KMS-11 (cell line): Measurements from ENCODE around the gene SLC4A1.

Experiments
- H2AFZ ChIP-seq: fragments of 200-600 bp; sonication (generic); 2 replicates; pipeline ENCODE4 v1.6.1; 2016; ENCODE audit warnings: antibody characterized with exemption, mixed run types, low read depth
- H3K27ac ChIP-seq: fragments of 200-600 bp; sonication (generic); 2 replicates; pipeline ENCODE4 v1.6.1; 2016; ENCODE audit warnings: mild to moderate bottlenecking, mixed run types
- H3K27me3 ChIP-seq: fragments of 200-600 bp; sonication (generic); 2 replicates; pipeline ENCODE4 v1.6.1; 2017; ENCODE audit warnings: mild to moderate bottlenecking, low read depth, mixed run types, moderate library complexity; ENCODE audit not compliant: insufficient read depth
- H3K36me3 ChIP-seq: fragments of 200-600 bp; sonication (generic); 2 replicates; pipeline ENCODE4 v1.6.1; 2017; ENCODE audit warnings: mild to moderate bottlenecking, mixed run types; ENCODE audit not compliant: insufficient read depth
- H3K4me1 ChIP-seq: fragments of 200-600 bp; sonication (generic); 2 replicates; pipeline ENCODE4 v1.6.1; 2016; ENCODE audit warnings: mild to moderate bottlenecking, low read depth, mixed run types; ENCODE audit not compliant: poor library complexity, severe bottlenecking
- H3K4me2 ChIP-seq: fragments of 200-600 bp; sonication (generic); 2 replicates; pipeline ENCODE4 v1.7.0; 2016; ENCODE audit warnings: mild to moderate bottlenecking, mixed run types
- H3K4me3 ChIP-seq: fragments of 200-600 bp; sonication (generic); IDR thresholded peaks from 2 replicates; pipeline ENCODE4 v1.6.1; 2017; ENCODE audit warnings: low read depth, low read length, mixed read lengths; ENCODE audit not compliant: insufficient read depth
- H3K79me2 ChIP-seq: fragments of 200-600 bp; sonication (generic); 2 replicates; pipeline ENCODE4 v1.6.1; 2016; ENCODE audit warnings: low read depth, mixed run types; ENCODE audit not compliant: insufficient read depth
- H3K9ac ChIP-seq: fragments of 200-600 bp; sonication (generic); 2 replicates; pipeline ENCODE4 v1.6.1; 2016; ENCODE audit warnings: mild to moderate bottlenecking, mixed run types
- H4K20me1 ChIP-seq: fragments of 200-600 bp; sonication (generic); 2 replicates; pipeline ENCODE4 v1.6.1; 2016; ENCODE audit warnings: mild to moderate bottlenecking, mixed run types; ENCODE audit not compliant: insufficient read depth
- TF ChIP-seq, protein P1 (sequence below): fragments of 200-600 bp; sonication (generic); conservative IDR thresholded peaks from 2 replicates; pipeline ENCODE4 v1.6.1; 2017; ENCODE audit warnings: low read depth, mild to moderate bottlenecking, antibody characterized with exemption, low read length, moderate library complexity, mixed read lengths

SLC4A1 gene

DNA sequence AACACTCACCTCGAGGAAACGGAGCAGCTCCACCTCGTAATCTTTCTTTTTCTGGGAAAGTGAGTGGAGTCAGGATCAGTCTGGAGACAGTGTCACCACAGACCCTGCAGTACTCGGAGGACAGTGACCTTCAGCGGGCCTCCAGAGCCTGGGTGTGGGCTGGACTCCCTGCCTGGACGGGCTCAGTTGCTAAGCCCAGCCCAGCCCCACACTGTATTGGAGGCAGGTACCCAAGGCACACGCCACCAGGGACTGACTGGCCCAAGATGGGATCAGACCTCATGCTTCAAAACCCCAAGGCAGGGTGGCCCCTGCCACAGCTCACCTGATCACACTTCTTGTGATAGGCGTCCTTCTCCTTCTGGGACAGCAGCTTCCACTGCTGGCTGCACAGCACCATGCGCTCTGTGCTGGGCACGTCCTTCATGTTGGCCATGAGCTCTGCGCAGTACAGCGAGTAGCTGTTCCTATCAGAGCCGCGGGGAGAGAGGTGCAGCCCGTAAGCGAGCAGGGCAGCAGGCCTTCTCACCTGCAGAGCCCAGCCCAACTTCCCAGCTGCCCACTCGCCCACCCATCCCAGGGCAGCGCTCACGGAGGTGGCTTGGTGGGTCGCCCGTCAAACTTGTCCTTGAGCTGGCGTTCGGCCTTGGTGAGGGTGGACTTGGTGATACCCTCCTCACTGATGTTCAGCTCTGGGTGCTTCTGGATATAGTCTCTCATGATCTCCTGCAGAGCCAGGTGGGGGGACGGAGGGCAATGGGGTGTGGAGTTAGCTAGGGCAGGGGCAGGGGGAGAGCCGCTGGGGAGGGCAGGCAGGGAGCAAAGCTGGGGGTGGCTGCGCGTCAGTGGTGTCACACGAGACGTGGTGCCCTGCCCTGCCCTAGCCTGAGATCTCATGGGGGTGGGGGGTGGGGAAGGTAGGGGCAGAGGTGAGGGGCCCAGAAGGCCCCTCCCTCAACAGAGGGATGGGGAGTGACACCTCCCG, 56.4 kb downstream of the SLC4A1 start:
- TF ChIP-seq, protein P1, sequence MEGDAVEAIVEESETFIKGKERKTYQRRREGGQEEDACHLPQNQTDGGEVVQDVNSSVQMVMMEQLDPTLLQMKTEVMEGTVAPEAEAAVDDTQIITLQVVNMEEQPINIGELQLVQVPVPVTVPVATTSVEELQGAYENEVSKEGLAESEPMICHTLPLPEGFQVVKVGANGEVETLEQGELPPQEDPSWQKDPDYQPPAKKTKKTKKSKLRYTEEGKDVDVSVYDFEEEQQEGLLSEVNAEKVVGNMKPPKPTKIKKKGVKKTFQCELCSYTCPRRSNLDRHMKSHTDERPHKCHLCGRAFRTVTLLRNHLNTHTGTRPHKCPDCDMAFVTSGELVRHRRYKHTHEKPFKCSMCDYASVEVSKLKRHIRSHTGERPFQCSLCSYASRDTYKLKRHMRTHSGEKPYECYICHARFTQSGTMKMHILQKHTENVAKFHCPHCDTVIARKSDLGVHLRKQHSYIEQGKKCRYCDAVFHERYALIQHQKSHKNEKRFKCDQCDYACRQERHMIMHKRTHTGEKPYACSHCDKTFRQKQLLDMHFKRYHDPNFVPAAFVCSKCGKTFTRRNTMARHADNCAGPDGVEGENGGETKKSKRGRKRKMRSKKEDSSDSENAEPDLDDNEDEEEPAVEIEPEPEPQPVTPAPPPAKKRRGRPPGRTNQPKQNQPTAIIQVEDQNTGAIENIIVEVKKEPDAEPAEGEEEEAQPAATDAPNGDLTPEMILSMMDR = no peak
- peaks cover 4% of the 10 kb centered on the region; the same call in 1 of the 2 replicates for H3K36me3 ChIP-seq
- peaks cover 8% of the 10 kb centered on the region for H3K79me2 ChIP-seq
- peaks cover 29% of the 10 kb centered on the region for H3K4me1 ChIP-seq
- peak overlapping the region; percentile 49; the same call in 1 of the 2 replicates for H3K4me2 ChIP-seq
- no peak overlapping the region; the same call in 1 of the 2 replicates for H3K9ac ChIP-seq
- H4K20me1 ChIP-seq = no peaks in the 10 kb centered on the region
- no peaks in the 10 kb centered on the region for H3K27me3 ChIP-seq
- H2AFZ ChIP-seq = no peak overlapping the region
- no peak overlapping the region for H3K4me3 ChIP-seq
- H3K27ac ChIP-seq = no peak overlapping the region; the same call in 1 of the 2 replicates

DNA sequence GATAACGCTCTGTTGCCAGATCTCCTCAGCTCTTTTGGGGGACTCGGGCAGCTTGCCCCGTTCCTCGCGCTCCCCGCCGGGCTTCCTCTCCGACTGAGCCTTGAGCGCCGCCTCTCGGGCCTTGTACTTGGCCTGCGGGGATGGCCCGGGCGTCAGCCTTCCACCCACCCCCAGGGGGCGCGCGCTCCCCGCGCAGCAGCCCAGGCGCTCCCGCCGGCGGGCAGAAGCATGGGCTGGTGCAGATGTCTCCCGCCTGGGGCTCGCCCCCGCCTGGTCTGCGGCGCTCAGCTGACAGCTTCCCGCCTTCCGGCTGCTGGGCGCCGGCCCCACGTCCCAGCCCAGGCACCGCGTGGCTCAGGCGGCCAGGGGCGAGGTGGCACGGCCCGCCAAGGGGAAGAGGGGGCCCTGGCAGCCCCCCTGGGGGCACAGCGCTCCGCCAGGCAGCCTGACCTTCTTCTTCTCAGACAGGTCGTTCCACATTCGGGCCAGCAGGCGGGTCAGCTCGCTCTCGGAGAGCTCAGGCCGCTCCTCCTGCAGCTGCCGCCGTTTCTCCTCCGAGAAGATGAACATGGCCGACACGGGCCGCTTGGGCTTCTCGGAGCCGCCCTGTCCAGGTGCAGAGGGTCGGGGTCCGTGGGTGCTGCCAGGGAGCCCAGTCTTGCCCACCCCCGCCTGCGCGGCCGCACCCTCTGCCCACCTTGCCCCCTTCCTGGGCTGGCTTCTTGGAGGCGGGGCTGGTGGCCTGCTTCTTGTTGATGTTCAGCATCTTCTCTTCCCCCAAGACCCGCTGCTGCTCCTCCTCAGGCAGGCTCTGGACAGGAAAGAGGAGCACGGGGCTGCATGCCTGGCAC, 57.4 kb downstream of the SLC4A1 start:
- H2AFZ ChIP-seq = peak overlapping the region; percentile 14; the same call in 1 of the 2 replicates
- H3K4me2 ChIP-seq = peak overlapping the region; percentile 88
- TF ChIP-seq, protein P1 = peak; percentile 93
- no peak overlapping the region for H3K4me3 ChIP-seq
- H3K27me3 ChIP-seq = no peaks in the 10 kb centered on the region
- H3K36me3 ChIP-seq = no peaks in the 10 kb centered on the region; the same call in 1 of the 2 replicates
- H3K79me2 ChIP-seq = no peaks in the 10 kb centered on the region
- H3K27ac ChIP-seq = peak overlapping the region; percentile 52; the same call in 1 of the 2 replicates
- peak overlapping the region; percentile 41; the same call in 1 of the 2 replicates for H3K9ac ChIP-seq
- H4K20me1 ChIP-seq = no peaks in the 10 kb centered on the region
- H3K4me1 ChIP-seq = peaks cover 21% of the 10 kb centered on the region

DNA sequence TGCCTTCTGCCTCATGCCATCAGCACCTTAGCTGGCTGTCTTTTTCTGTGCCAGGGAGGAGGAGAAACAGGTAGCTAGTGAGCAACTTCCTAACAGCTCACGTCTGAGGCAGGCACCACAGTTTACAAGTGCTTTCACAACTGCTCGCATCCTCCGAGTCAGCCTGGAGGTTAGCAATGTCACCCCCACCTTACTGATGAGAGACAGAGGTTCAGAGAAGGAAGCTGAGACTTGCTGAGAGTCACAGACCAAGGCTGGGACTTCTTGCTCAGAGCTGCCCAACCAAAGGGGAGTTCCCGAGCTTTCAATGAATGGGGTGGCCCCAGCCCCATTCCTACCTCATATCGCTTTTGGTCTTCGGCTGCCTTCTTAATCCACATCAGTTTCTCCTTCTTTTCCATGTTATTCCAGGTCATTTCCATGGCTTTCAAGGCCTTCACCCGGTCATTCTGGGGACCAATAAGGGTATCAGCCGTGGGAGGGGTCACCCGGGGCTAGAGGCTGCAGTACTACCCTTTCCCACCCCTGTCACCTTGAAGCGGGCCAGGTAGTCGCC, 58.1 kb downstream of the SLC4A1 start:
- H3K4me1 ChIP-seq = peaks cover 21% of the 10 kb centered on the region
- no peaks in the 10 kb centered on the region for H3K27me3 ChIP-seq
- H4K20me1 ChIP-seq = no peaks in the 10 kb centered on the region
- H3K4me3 ChIP-seq = no peak overlapping the region
- peak overlapping the region; percentile 88 for H3K4me2 ChIP-seq
- no peaks in the 10 kb centered on the region for H3K79me2 ChIP-seq
- no peak overlapping the region; the same call in 1 of the 2 replicates for H2AFZ ChIP-seq
- H3K36me3 ChIP-seq = no peaks in the 10 kb centered on the region; the same call in 1 of the 2 replicates
- H3K27ac ChIP-seq = peak overlapping the region; percentile 19; the same call in 1 of the 2 replicates
- TF ChIP-seq, protein P1 = no peak
- H3K9ac ChIP-seq = no peak overlapping the region

DNA sequence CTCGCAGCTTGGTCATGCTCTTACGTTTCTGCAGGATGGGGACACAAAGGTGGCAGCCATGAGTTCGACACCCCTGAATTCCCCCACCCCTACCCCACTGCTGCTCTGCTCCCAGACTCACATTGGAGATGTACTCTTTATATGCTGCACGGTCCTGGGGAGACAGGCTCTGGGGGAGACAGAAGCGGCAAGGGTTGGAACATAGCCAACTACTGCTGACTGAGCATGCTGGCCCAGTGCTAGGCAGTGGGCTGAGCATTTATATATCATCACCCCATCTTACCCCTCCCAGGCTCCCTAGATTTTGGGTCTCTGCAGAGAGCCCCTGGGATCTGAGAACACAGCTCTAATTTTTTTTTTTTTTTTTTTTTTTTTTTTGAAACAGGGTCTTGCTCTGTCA, 60.2 kb downstream of the SLC4A1 start:
- H3K79me2 ChIP-seq = no peaks in the 10 kb centered on the region
- no peak overlapping the region for H3K9ac ChIP-seq
- no peak overlapping the region for H2AFZ ChIP-seq
- TF ChIP-seq, protein P1 = no peak
- no peaks in the 10 kb centered on the region for H4K20me1 ChIP-seq
- H3K27me3 ChIP-seq = no peaks in the 10 kb centered on the region
- H3K4me2 ChIP-seq = no peak overlapping the region
- no peak overlapping the region for H3K27ac ChIP-seq
- H3K4me1 ChIP-seq = peaks cover 34% of the 10 kb centered on the region
- H3K4me3 ChIP-seq = no peak overlapping the region
- no peaks in the 10 kb centered on the region; the same call in 1 of the 2 replicates for H3K36me3 ChIP-seq
